ENCODE measurements around the gene PRSS8.

DNA sequence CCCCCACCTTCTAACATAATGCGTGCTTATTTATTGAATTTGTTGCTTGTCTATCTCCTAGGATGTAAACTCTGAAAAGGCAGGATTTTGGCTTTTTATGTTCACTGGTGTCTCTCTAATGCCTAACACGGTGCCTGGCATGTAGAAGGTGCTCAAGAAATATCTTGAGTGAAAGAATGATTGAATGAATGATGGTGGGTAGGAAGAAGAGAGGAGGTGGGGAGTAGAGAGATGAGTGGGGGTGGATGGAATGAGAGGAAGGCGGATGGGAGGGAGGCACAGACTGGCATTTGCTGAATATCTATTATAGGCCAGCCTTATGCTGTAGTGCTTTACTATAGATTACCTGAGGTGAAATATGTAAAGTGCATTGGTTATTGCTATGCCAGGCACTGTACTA, 12.0 kb upstream of the PRSS8 start:
- TF ChIP-seq, protein P1, sequence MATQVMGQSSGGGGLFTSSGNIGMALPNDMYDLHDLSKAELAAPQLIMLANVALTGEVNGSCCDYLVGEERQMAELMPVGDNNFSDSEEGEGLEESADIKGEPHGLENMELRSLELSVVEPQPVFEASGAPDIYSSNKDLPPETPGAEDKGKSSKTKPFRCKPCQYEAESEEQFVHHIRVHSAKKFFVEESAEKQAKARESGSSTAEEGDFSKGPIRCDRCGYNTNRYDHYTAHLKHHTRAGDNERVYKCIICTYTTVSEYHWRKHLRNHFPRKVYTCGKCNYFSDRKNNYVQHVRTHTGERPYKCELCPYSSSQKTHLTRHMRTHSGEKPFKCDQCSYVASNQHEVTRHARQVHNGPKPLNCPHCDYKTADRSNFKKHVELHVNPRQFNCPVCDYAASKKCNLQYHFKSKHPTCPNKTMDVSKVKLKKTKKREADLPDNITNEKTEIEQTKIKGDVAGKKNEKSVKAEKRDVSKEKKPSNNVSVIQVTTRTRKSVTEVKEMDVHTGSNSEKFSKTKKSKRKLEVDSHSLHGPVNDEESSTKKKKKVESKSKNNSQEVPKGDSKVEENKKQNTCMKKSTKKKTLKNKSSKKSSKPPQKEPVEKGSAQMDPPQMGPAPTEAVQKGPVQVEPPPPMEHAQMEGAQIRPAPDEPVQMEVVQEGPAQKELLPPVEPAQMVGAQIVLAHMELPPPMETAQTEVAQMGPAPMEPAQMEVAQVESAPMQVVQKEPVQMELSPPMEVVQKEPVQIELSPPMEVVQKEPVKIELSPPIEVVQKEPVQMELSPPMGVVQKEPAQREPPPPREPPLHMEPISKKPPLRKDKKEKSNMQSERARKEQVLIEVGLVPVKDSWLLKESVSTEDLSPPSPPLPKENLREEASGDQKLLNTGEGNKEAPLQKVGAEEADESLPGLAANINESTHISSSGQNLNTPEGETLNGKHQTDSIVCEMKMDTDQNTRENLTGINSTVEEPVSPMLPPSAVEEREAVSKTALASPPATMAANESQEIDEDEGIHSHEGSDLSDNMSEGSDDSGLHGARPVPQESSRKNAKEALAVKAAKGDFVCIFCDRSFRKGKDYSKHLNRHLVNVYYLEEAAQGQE (IDR thresholded peaks at IDR 0.05; ENCODE audit: insufficient read depth in 1 of 2, low read depth in 2 of 2, low read length in 2 of 2): no peak
- TF ChIP-seq SIN3A (IDR thresholded peaks at IDR 0.05; ENCODE audit: borderline replicate concordance, insufficient read depth, low read length) (no peak), POLR2AphosphoS5 (IDR thresholded peaks at IDR 0.05; ENCODE audit: low read depth, low read length) (no peak), TAF1 (IDR thresholded peaks at IDR 0.05; ENCODE audit: borderline replicate concordance, insufficient read depth, low read length) (no peak)

Measured in PFSK-1 (cell line).